LNCAP (cell line): ENCODE data around the gene OSBP2.

Experiments
- TF ChIP-seq, protein P1 (sequence below): fragments of 450-650 bp; IDR thresholded peaks from 2 replicates; pipeline ENCODE4 v1.5.1; 2017; ENCODE audit warnings: mild to moderate bottlenecking

Gene OSBP2

DNA sequence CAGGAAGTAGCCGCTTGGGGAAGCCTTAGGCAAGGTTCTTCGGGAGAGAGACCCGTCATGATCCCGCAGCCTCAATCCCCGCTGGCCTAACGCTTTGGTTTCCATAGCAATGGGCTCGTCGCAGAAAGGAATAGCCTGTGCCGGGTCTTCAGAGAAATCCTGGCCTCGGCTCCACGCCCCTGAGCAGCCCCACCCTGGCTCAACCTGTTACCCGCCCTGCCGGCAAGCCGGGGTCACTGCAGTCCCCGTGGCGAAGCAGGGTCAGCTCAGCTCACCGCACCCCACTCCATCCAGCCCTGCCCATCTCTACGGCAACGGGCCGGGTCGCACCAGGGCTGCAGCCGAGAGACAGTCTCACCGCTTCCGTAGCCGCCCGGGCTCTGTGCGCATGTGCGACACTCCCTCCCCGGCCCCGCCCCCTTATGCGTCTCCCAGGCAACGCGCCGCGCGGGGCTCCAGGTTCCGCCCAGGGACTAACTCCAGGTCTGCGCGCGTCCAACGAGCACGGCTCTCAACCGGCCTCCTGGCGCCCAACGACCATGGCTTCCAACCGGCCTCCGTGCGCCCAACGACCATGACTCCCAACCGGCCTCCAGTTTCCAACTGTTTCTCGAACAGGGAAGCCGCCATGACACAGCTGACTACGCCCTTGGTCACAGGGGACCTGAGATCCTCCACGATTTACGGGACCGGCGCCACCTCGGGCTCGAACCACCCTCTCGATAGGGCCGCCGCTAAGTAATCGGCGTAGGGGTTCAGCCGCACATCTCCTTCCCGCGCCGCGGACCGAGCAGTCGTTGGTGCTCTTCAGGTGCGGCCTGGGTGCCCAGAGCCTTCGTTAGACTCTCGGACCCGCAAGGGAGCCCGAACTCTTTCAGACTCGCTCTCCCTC lies 26.9 kb upstream of the OSBP2 start, which contains the start of gene DUSP18:
DUSP18 (minus strand) TSS at position 382 of the 892 bp plus-strand sequence. CDS start 3,872 bp downstream, outside the sequence.
- TF ChIP-seq, protein P1, sequence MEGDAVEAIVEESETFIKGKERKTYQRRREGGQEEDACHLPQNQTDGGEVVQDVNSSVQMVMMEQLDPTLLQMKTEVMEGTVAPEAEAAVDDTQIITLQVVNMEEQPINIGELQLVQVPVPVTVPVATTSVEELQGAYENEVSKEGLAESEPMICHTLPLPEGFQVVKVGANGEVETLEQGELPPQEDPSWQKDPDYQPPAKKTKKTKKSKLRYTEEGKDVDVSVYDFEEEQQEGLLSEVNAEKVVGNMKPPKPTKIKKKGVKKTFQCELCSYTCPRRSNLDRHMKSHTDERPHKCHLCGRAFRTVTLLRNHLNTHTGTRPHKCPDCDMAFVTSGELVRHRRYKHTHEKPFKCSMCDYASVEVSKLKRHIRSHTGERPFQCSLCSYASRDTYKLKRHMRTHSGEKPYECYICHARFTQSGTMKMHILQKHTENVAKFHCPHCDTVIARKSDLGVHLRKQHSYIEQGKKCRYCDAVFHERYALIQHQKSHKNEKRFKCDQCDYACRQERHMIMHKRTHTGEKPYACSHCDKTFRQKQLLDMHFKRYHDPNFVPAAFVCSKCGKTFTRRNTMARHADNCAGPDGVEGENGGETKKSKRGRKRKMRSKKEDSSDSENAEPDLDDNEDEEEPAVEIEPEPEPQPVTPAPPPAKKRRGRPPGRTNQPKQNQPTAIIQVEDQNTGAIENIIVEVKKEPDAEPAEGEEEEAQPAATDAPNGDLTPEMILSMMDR = no peak

DNA sequence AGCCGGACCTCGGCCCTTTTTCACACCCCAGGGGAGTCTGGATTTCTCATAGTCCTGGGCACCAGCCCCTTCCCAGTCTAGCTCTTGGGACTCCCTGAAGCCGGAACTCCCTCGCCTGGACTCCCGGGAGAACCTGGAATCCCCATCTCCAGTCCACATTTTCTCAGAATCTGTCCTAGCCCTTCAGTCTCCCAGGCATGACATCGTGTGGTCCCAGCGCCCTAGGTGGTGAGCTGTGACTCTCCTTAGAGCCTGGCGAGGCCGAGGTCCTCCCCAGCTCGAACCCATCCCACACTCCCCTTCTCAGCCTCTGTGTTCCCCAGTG lies 26.3 kb upstream of the OSBP2 start:
- TF ChIP-seq, protein P1 = no peak

DNA sequence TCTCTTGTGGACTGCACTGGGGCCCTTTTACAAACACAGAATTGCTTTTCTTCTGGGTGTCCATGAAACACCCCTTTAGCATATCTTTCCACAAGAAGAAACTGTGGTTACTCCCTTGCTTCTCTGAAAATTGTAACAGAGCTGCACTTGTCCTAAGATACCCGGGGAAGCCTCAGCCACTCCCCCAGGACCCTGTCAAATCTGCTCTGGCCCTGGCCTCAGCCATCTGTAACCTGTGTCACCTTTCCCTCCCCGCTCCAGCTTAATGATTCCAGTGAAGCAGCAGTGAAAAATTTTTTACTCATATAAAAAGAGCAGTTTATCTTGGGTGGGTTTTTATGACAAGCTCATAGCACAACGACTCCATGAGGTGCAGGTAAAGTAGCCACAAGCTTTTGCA lies 23.6 kb upstream of the OSBP2 start:
- TF ChIP-seq, protein P1 = no peak

DNA sequence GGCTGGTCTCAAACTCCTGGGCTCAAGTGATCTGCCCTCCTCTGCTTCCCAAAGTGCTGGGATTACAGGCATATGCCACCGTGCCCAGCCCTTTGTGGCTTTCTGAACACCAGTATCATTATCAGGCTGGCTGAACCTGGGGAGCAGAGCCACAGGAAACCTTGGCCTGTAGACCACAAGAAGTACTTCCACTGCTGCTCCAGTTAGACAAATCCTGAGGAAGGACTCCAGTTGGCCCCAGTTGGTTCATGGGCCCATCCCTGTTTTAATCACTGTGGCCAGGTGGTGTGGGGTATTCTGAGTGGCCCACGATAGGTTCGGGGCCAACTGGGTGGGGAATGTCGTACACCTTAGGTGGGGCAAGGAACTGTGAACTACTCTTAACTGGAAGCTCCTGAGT lies 21.5 kb upstream of the OSBP2 start:
- TF ChIP-seq, protein P1 = no peak

DNA sequence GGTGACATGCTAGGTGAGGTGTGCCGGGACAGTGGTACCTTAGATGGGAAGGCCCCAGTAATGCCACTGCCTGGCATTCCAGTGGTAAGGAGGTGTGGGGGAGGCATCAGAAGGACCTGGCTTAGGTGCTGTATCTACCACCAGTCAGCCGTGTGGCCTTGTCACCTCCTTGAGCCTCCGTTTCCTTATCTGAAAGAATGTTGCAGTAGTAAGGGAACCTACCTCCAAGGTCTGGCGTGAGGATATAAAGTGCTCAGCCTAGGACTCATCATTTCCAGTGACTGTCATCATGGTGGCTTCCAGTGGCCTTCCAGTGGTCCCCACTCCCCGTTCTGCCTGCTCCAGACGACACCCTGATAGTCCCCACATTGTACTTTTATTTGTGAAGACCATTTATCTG lies 20.2 kb upstream of the OSBP2 start:
- TF ChIP-seq, protein P1 = no peak

DNA sequence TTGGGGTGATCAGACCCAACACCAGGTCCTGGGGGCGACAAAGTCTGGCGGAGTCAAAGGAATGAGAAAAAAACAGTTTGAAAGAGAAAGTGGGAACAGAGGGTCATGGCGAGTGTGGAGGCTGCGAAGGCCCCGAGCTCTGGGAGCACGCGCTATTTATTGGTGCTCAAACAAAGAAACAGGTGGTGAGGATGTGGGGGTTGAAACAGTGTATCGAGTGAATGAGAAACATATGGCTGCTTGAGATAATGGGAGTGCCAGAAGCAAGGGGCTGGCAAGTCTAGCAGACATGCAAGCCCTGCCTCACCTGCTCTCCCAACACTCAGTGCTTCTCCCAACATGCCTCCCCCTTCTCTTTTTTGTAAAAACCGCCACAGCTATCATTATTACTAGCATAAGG lies 19.2 kb upstream of the OSBP2 start:
- TF ChIP-seq, protein P1 = no peak

DNA sequence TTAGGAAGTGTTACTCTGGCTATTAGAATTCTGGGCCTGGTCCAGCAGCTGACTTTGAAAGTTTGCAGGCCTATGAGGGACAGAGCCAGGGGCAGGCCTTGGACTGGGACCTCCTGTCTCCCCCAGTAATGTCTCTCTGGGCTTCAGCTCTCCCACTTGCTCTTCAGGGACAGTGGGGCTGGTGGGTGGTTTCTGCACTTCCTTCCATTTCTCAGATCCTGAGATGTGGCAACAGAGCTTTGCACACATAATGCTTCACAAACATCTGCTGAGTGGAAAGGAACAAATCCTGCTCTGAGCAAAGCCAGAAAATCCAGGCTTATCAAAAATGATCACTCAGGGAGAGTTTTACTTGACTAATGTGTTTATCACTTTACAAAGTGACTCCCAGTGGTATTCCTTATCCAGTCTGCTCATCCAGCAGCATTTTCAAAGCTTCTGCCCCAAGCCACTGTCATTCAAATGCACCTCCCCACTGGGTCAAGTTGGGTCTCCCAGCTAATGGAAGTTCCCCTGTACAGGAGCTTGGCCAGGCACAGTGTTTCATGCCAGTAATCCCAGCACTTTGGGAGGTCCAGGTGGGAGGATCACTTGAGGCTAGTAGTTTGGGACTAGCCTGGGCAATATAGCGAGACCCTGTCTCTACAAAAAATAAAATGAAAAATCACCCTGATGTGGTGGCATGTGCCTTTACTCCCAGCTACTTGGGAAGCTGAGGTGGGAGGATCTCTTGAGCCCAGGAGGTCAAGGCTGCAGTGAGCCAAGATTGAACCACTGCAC lies 13.5 kb upstream of the OSBP2 start:
- TF ChIP-seq, protein P1 = no peak
